Jurkat, Clone E6-1 (cell line): ENCODE measurements around the gene HES1.

Source experiments
- DNase-seq: peaks from one replicate; pipeline ENCODE4 v3.0.0-alpha.2; 2011; ENCODE audit warnings: low read depth, low spot score
- H3K4me3 ChIP-seq: 2 replicates; pipeline ENCODE4 v1.5.1; 2011; ENCODE audit warnings: mild to moderate bottlenecking, low read length, control low read depth, moderate library complexity

HES1 gene

GRCh38 chr3:194161131-194162045 lies 25.4 kb downstream of the HES1 start:
- DNase-seq, result no peak
- H3K4me3 ChIP-seq, result no peak overlapping the region

- H3K4me3 ChIP-seq, result no peak overlapping the region
- no peak for DNase-seq
These were observed 26.2 kb downstream of the HES1 start for GRCh38 chr3:194162070-194162678.

DNA sequence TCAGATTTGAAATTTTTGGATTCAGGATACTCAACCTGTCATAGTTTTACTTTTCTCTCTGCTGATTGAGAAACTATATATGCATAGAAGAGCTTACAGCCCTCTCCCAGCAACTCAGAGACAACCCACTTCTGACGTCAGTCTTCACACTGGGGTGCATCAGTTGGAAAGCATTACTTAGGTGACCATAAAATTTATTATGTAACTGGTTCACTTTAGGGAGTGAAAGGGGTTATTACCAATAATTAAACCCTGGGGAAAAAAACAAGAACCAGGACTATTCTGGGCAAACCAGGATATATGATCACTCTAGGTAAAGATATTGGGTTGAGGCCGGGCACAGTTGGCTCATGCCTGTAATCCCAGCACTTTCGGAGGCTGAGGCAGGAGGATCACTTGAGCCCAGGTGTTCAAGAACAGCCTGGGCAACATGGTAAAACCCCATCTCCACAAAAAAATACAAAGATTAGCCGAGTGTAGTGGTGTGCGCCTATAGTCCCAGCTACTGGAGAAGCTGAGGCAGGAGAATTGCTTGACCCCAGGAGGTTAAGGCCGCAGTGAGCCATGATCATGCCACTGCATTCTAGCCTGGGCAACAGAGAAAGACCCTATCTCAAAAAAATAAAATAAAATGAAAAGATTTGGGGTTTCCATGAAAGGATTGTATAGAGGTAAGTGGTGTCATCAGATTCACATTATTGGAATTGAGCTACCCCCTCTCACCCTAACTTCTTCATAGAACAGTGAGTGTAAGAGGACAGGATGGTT lies 27.1 kb downstream of the HES1 start:
- no peak for DNase-seq
- no peak overlapping the region for H3K4me3 ChIP-seq

DNA sequence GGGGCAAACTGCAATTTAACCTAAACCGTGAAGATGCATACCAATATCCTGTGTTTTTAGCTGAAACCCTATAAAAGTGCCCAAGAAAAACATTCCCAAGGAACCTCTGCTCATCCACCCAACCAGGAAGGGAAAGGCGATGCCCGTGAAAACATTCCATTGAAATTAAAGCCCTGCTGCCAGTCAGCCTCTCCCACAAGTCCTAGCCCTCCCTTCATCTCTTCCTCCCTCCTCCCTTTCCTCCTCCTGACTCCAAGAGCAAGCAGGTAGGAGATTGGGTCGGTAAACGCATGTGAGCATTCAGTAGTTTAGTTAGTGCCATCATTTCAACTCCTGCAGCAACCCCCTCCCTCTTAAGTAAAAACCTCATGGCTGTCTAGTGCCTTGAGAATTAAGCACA lies 27.7 kb downstream of the HES1 start:
- no peak for DNase-seq
- no peak overlapping the region for H3K4me3 ChIP-seq

DNA sequence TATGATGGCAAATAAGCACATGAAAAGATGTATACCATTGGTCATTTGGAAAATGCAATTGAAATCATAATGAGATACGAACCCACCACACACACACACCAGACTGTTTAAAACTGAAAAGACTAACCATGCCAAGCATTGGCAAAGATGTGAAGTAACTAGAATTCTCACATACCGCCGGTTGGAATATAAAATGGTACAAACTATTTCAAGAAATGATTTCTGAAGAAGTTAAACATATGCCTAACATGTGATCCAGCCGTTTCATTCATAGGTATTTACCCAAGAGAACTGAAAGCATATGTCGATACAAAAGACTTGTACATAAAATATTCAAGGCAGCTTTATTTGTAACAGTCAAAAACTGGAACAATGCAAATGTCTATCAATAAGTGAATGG lies 28.9 kb downstream of the HES1 start:
- DNase-seq, result no peak
- H3K4me3 ChIP-seq, result no peak overlapping the region

- no peak for DNase-seq
- no peak overlapping the region for H3K4me3 ChIP-seq
These were observed 29.5 kb downstream of the HES1 start for GRCh38 chr3:194165271-194166018.

GRCh38 chr3:194166682-194167479 lies 30.9 kb downstream of the HES1 start:
- DNase-seq, result no peak

GRCh38 chr3:194167480-194168282 lies 31.7 kb downstream of the HES1 start:
- no peak for DNase-seq
- no peak overlapping the region for H3K4me3 ChIP-seq

More at GRCh38 chr3:194166682-194167479, 30.9 kb downstream of the HES1 start:
- no peak overlapping the region for H3K4me3 ChIP-seq

GRCh38 chr3:194168994-194169393 lies 33.0 kb downstream of the HES1 start:
- no peak for DNase-seq
- no peak overlapping the region for H3K4me3 ChIP-seq

GRCh38 chr3:194169595-194169994 lies 33.6 kb downstream of the HES1 start:
- no peak for DNase-seq
- H3K4me3 ChIP-seq, result no peak overlapping the region

GRCh38 chr3:194170793-194171192 lies 34.8 kb downstream of the HES1 start:
- H3K4me3 ChIP-seq, result no peak overlapping the region
- no peak for DNase-seq

DNA sequence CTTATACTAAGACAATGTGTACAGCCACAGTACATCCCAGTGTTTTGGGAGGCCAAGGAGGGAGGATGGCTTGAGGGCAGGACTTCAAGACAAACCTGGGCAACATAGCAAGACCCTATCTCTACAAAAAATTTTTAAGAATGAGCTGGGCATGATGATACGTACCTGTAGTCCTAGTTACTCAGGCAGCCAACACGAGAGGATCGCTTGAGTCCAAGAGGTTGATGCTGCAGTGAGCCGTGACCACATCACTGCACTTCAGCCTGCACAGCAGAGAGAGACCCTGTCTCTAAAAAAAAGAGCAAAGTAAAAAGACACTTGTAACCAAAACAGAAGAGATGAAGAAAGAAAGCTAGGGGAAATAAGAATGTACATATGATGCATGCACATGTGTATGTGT lies 38.5 kb downstream of the HES1 start:
- no peak for DNase-seq

DNA sequence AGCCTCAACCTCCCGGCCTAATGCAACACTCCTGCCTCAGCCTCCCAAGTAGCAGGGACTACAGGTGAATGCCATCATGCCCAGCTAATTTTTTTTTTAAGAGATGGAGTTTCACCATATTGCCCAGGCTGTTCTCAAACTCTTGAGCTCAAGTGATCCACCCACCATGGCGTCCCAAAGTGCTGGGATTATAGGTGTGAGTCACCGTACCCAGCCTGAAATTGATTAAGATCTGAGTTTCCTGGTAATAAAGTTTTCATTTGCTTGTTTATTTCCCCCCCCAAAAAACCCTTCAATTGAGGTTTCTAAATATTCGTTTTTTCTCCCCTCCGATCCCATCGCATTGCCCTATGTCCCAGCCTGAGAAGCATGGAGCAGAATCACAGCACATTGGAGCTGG lies 39.0 kb downstream of the HES1 start:
- no peak for DNase-seq
- H3K4me3 ChIP-seq, result no peak overlapping the region

More for the DNA sequence above, 38.5 kb downstream of the HES1 start:
- H3K4me3 ChIP-seq, result no peak overlapping the region

DNA sequence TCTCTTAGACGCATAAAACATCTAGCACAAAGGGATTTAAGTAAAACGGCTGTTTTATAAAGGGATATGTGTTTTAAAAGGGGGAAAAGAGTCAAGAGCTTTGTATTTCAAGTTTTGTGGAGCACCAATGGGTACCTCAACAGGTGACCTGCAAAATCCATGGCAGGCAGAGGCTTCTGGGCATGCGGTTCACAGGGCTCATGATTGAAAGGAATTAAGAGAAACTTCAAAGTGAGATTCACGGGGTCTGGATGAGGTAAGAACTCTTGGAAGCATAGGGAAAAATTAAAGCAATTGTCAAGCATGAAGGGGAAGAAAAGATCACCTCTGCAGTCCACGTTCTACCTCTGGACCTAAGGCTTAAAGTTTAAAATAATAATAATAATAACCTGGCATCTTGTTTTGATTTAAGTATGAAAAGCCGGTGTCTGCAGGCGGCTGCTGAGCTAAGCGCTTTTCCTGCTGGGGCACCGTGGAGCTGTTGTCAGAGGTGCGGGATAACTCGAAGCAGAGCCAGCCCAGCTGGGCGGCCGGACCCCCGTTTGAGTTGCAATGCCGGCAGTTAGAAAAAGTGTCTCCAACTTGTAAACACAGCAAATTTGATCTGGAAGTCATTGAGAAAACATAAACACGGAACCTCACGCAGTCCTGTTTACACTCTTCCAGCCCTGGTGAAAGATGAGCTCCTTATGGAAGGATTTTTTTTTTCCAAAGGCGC lies 40.5 kb downstream of the HES1 start:
- no peak for DNase-seq
- no peak overlapping the region for H3K4me3 ChIP-seq

GRCh38 chr3:194177141-194177540 lies 41.2 kb downstream of the HES1 start:
- H3K4me3 ChIP-seq, result no peak overlapping the region
- no peak for DNase-seq

DNA sequence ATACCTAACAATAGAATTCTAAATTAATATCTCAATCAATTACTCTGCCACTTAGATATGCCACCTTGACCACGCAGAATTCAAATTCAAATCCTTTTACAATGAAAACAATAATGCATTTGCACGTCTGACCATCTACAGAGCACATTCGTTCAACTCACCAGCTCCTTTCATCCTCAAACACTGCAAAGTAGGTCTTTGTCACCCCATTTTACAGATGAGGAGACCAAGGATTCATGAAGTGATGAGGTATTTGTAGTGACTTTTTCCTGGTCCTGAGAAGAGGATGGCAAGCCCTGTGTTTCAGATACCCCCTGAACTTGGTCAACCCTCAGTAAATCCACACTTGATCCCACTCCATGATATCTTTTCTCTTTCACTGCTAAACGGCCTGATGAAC lies 42.2 kb downstream of the HES1 start:
- DNase-seq, result no peak
- H3K4me3 ChIP-seq, result no peak overlapping the region

GRCh38 chr3:194178669-194179068 lies 42.7 kb downstream of the HES1 start:
- no peak for DNase-seq
- no peak overlapping the region for H3K4me3 ChIP-seq
